GM21390 (cell line): Measurements from ENCODE around the gene NFU1.

Experiments
- ATAC-seq: cut with Tn5 transposase; IDR thresholded peaks from one replicate; pipeline ENCODE4 v1.9.1; 2021; ENCODE audit not compliant: unreplicated experiment

NFU1 gene

GRCh38 chr2:69353360-69353759 lies 83.9 kb downstream of the NFU1 start:
- no peak for ATAC-seq

- no peak for ATAC-seq
These were observed 88.5 kb downstream of the NFU1 start for GRCh38 chr2:69348781-69349180.
